Mucosa of rectum (tissue), 2 donors: ENCODE measurements around the gene LARGE1.

Source experiments
- H3K27ac ChIP-seq, 2 donors: one replicate each; pipeline ENCODE4 v1.7.0; 2013; ENCODE audit warnings: inconsistent platforms in 2 of 2, low read depth in 2 of 2, low read length in 2 of 2
- H3K27me3 ChIP-seq, 2 donors: one replicate each; pipeline ENCODE4 v1.7.0; 2013; ENCODE audit warnings: low read length in 2 of 2; ENCODE audit not compliant: control insufficient read depth in 2 of 2, insufficient read depth in 2 of 2
- H3K36me3 ChIP-seq, 2 donors: one replicate each; pipeline ENCODE4 v1.7.0; 2013; ENCODE audit warnings: low read length in 2 of 2; ENCODE audit not compliant: control insufficient read depth in 2 of 2, insufficient read depth in 2 of 2
- H3K4me1 ChIP-seq, 2 donors: one replicate each; pipeline ENCODE4 v1.7.0; 2013; ENCODE audit warnings: low read length in 2 of 2, mild to moderate bottlenecking in 1 of 2; ENCODE audit not compliant: control insufficient read depth in 2 of 2, insufficient read depth in 2 of 2
- H3K4me3 ChIP-seq, 2 donors: one replicate each; pipeline ENCODE4 v1.7.0; 2013; ENCODE audit warnings: low read length in 2 of 2
- H3K9ac ChIP-seq, 2 donors: one replicate each; pipeline ENCODE4 v1.7.0; 2013; ENCODE audit warnings: low read length in 2 of 2, low read depth in 1 of 2, mild to moderate bottlenecking in 1 of 2
- H3K9me3 ChIP-seq, 2 donors: one replicate each; pipeline ENCODE4 v1.7.0; 2013; ENCODE audit warnings: low read length in 2 of 2; ENCODE audit not compliant: control insufficient read depth in 2 of 2
- donor health status: healthy.
- donor health status: Normal muscosa, but diverticular disease.

Gene LARGE1

GRCh38 chr22:33666961-33667619 is 253.2 kb downstream of the LARGE1 start:
- H3K4me1 ChIP-seq, result no peaks in the 10 kb centered on the region
- H3K9ac ChIP-seq, result no peak overlapping the region

GRCh38 chr22:33666279-33666960 is 253.9 kb downstream of the LARGE1 start:
- H3K27ac ChIP-seq, result no peak overlapping the region
- H3K4me3 ChIP-seq, result no peak overlapping the region
- H3K9ac ChIP-seq, result no peak overlapping the region
- H3K27me3 ChIP-seq, result no peaks in the 10 kb centered on the region
- no peaks in the 10 kb centered on the region for H3K4me1 ChIP-seq
- H3K36me3 ChIP-seq, result no peaks in the 10 kb centered on the region
- no peaks in the 10 kb centered on the region for H3K9me3 ChIP-seq

More at GRCh38 chr22:33666961-33667619, 253.2 kb downstream of the LARGE1 start:
- Histone ChIP-seq H3K27me3 (no peaks in the 10 kb centered on the region), H3K27ac (no peak overlapping the region), H3K36me3 (no peaks in the 10 kb centered on the region), H3K4me3 (no peak overlapping the region), H3K9me3 (no peaks in the 10 kb centered on the region)

GRCh38 chr22:33659448-33659847 is 260.8 kb downstream of the LARGE1 start:
- no peak overlapping the region for H3K27ac ChIP-seq
- H3K4me1 ChIP-seq, result peaks cover 0 to 5% of the 10 kb centered on the region in 2 donors
- H3K4me3 ChIP-seq, result no peak overlapping the region
- H3K36me3 ChIP-seq, result no peaks in the 10 kb centered on the region
- H3K9ac ChIP-seq, result no peak overlapping the region
- no peaks in the 10 kb centered on the region for H3K27me3 ChIP-seq
- no peaks in the 10 kb centered on the region for H3K9me3 ChIP-seq

GRCh38 chr22:33658775-33659174 is 261.5 kb downstream of the LARGE1 start:
- H3K27me3 ChIP-seq, result no peaks in the 10 kb centered on the region
- no peak overlapping the region for H3K27ac ChIP-seq
- no peaks in the 10 kb centered on the region for H3K9me3 ChIP-seq
- no peak overlapping the region for H3K9ac ChIP-seq
- H3K36me3 ChIP-seq, result no peaks in the 10 kb centered on the region
- H3K4me1 ChIP-seq, result peaks cover 0 to 9% of the 10 kb centered on the region in 2 donors
- H3K4me3 ChIP-seq, result no peak overlapping the region

- Histone ChIP-seq H3K9me3 (no peaks in the 10 kb centered on the region), H3K4me3 (no peak overlapping the region), H3K9ac (no peak overlapping the region), H3K27me3 (no peaks in the 10 kb centered on the region), H3K27ac (no peak overlapping the region), H3K4me1 (peaks cover 0 to 9% of the 10 kb centered on the region in 2 donors), H3K36me3 (no peaks in the 10 kb centered on the region)
These were observed 262.6 kb downstream of the LARGE1 start for GRCh38 chr22:33657670-33658069.

GRCh38 chr22:33656808-33657628 is 263.3 kb downstream of the LARGE1 start:
- Histone ChIP-seq H3K27ac (no peak overlapping the region), H3K9me3 (no peaks in the 10 kb centered on the region), H3K36me3 (no peaks in the 10 kb centered on the region), H3K9ac (no peak overlapping the region), H3K4me1 (peaks cover 0 to 9% of the 10 kb centered on the region in 2 donors), H3K27me3 (no peaks in the 10 kb centered on the region), H3K4me3 (no peak overlapping the region)

GRCh38 chr22:33654173-33654895 is 265.9 kb downstream of the LARGE1 start:
- Histone ChIP-seq H3K27ac (peak overlapping the region in 1 of 2 donors; percentile 55), H3K4me1 (peaks cover 0 to 9% of the 10 kb centered on the region in 2 donors), H3K9ac (peak overlapping the region in 1 of 2 donors; percentile 8), H3K9me3 (no peaks in the 10 kb centered on the region), H3K4me3 (peak overlapping the region in 1 of 2 donors; percentile 30), H3K36me3 (peaks cover 0 to 2% of the 10 kb centered on the region in 2 donors), H3K27me3 (no peaks in the 10 kb centered on the region)

- no peak overlapping the region for H3K27ac ChIP-seq
- no peak overlapping the region for H3K9ac ChIP-seq
- peaks cover 0 to 2% of the 10 kb centered on the region in 2 donors for H3K36me3 ChIP-seq
- no peak overlapping the region for H3K4me3 ChIP-seq
- H3K27me3 ChIP-seq, result no peaks in the 10 kb centered on the region
- peaks cover 0 to 9% of the 10 kb centered on the region in 2 donors for H3K4me1 ChIP-seq
- no peaks in the 10 kb centered on the region for H3K9me3 ChIP-seq
These were observed 266.7 kb downstream of the LARGE1 start for GRCh38 chr22:33653532-33654063.

- Histone ChIP-seq H3K4me1 (peaks cover 0 to 9% of the 10 kb centered on the region in 2 donors), H3K27me3 (no peaks in the 10 kb centered on the region), H3K4me3 (no peak overlapping the region), H3K9ac (no peak overlapping the region), H3K36me3 (peaks cover 0 to 2% of the 10 kb centered on the region in 2 donors), H3K27ac (no peak overlapping the region), H3K9me3 (no peaks in the 10 kb centered on the region)
These were observed 267.7 kb downstream of the LARGE1 start for GRCh38 chr22:33652615-33653014.
